ENCODE measurements around the gene SMIM5. TPM values are rescaled to one million over a fixed set of nuclear protein-coding genes. Genes with fewer than 3 reads are reported as not detected.

Gene SMIM5
- total RNA-seq, 1 experiment from 2014 or later = 16.7 TPM

DNA sequence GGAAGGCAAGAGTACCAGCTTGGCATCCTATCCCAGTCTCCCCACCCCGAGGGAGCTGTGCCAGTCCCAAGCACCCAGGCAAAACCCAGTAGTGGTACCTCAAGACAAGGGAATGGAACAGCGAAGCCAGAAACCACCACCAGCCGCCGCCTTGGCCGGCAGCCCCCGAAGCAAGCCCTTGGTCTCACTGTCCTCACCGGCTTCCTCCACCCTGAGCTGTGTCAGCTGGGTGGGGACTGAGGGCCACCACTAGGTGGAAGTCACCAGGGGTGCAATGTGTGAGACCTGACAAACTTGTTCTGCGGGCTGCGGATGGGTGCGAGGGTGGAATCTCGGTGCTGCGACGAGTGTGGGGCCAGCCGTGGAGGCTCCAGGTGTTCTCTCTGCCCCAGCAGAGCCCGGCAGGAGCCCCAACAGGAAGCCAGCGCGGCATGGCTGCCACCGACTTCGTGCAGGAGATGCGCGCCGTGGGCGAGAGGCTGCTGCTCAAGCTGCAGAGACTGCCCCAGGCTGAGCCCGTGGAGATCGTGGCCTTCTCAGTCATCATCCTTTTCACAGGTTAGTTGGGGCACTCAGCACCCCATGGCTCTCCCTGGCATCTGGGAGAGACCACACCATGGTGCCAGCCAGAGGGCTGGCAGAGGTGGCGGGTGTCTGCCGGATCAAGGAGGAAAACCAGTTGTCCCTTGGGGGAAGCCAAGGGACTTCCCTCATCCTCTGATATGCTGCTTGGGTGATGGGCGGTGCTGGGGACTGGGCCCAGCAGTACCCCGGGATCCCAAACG lies 6.7 kb downstream of the SMIM5 start:
- DNase-seq (ENCODE audit: low spot score) = peak; percentile 89

DNA sequence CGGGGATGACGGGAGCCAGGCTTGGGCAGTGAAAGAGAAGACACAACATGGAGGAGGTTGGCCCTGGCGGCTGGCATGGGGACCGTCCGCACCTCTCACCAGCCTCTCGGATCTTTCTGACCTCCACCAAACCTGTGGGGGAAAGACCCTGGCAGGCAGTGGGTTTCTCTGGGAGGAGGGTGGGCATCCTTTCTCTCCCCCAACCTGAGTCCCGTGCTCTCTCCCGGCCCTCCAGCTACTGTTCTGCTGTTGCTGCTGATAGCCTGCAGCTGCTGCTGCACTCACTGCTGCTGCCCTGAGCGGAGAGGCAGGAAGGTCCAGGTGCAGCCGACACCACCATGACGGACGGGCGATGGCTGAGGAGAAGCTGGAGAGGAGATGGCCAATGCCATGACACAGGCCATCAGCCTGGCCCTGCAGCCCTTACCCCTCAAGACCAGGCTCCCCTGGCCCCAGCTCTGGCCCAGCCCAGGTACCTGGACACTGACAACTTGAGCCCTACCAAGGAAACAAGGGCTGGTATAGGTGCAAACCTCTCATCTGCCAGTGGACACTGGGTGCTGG lies 7.4 kb downstream of the SMIM5 start:
- DNase-seq (ENCODE audit: low spot score) = no peak

DNA sequence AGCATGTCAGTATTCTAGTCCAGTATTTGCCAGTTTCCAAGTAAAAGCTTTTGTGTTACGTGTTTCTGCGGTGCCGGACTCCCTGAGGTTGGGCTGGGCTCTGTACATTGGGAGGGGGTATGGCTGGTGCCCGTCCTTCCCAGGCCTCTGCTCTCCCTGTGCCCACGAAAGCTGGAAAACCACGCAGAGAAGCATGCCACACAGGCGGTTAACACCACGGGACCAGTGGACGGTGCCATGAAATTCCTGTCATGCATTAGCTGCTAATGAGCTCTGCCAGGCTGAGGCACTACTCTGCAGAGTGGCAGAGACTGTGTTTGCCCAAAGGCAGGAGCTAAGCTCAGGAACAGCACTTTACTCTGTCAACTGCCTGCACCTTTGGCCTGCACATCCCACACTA lies 8.1 kb downstream of the SMIM5 start:
- DNase-seq (ENCODE audit: low spot score) = no peak

DNA sequence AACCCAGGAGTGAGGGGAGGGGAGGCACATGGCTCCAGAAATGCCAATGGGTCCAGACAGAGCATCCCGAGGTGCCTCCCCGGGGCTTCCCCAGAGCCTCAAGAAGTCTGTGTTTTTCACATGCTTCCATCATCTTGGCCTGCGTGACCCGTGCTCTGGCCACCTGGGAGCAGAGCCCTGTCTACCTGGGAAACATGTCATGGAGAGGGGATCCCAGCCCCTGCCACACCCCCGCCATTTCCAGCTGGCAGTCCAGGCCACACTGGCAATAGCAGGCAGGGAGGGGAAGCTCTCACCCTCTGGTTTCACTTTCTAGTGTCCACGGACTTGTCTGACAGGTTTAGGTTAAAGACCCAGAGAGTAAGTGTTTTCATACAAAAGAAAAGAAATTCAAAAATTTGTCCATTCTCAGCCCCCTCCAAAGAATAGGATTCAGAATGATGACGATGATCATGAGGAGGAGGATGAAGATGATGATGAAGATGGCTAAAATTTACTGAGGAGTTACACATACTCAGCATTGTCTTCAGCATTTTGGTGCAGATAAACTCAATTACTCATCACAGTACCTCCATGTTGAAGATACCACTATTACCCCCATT lies 9.0 kb downstream of the SMIM5 start:
- DNase-seq (ENCODE audit: low spot score) = peak; percentile 85

DNA sequence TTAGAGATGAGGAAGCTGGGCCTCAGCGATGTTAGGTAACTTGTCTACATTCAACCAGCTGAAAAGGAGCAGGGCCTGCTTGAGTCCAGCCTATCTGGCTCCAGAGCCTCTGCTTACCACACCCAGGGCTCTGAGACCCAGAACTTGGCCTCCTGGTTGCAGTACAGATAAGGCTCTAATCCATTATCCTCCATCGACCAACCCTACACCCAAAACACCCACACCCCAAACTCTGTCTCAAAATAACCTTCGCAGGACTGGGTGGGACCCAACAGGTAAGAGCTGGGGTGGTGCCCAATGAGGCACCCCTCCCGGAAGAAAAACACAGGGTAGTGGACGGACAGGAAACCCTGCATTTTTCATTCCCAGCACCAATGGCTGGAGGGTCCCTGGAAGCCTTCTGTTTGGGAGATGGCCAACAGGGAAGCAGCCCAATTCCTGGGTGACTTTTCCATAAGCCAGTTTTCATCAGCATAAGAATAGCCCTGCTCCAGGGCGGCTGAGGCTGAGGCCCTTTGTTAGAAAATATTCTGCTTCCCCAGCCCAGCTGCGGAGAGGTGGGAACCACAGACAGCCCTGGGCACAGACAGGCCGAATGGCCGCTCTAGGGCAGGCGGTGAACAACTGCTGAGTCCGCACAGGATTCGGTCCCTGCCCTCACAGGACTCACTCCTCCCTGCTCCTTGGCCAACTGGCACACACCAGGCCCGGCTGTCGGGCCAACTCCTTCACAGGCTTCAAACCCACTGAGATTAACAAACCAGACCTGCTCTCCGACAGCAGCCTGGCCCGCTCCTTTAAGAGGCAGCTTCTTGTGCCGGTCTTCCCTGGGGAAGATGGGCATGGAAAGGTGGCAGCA lies 9.8 kb downstream of the SMIM5 start:
- DNase-seq (ENCODE audit: low spot score) = peak; percentile 46

GRCh38 chr17:75643643-75644017 lies 10.4 kb downstream of the SMIM5 start:
- DNase-seq (ENCODE audit: low spot score) = no peak

- peak; percentile 96 for DNase-seq (ENCODE audit: low spot score)
These were observed 12.3 kb downstream of the SMIM5 start for GRCh38 chr17:75645501-75645888.

DNA sequence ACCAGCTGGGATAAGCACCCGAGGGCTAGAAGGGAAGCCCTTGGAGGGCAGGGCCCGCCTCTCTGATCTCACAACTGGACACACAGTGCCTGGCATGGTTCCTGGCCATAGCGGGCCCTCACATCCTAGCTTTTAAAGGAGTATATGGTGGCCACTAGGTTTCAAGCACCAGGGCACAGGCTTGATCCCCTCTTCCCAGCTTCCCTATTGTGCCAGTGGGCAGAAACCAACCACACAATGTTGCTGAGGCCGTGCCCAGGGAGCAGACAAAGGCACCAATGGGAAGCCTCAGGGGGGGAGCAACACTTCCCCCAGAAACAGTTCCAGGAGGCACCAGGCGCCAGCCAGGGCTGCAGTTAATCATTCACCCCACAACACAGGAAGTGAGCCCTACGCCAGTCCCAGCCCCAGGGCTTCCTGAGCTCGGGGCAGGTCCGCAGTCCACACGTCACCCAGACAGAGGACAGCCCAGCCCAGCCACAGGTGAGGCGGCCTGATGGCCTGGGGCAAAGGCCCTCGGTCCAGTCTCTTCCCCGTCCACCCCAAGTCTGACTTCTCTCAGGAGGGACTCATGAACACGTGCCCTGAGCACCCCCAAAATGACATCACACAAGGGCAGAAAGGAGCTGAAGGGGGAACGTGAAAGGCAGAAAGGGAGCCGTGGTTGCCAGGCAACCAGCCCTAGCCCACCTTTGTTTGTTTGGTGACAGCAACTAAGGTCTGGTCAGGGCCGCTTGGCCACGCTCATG lies 12.8 kb downstream of the SMIM5 start:
- DNase-seq (ENCODE audit: low spot score) = peak; percentile 97

GRCh38 chr17:75646638-75646992 lies 13.4 kb downstream of the SMIM5 start:
- no peak for DNase-seq (ENCODE audit: low spot score)

DNA sequence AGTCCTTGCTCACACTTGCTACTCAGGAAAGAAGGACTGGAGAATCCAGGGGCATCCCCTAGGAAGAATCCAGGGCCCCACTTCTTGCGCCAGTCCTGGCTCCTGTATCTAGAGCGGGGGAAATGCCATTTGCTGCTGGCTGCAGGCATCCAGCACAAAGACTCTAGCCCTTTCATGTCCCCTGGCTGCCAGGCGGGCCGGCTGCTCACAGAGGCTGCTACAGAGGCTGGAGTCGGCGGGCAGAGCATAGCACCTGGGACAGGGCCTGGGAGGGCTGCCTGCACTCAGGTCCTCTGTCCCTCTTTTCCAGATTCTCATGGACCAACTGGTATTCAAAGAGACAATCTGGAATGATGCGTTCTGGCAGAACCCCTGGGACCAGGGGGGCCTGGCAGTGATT lies 13.8 kb downstream of the SMIM5 start:
- no peak for DNase-seq (ENCODE audit: low spot score)

DNA sequence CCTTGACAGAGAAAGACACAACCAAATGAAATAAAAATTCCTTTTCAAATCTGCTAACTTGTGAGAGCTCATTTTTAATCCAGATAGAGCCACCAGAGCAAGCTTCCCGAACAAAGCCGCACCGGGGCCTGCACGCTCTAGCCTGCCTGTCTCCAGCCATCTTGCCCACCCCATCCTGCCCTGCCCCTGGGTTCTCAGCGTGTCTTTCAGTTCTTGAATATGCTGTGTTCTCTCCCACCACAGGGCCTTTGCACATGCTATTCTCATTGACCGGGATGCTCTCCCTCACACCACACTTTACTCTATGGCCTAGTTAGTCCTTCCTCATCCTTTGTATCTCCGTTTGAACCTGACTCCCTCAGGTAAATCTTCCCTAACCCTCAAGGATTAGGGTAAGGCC lies 14.7 kb downstream of the SMIM5 start:
- no peak for DNase-seq (ENCODE audit: low spot score)

- no peak for DNase-seq (ENCODE audit: low spot score)
These were observed 16.5 kb downstream of the SMIM5 start for GRCh38 chr17:75649687-75650086.

DNA sequence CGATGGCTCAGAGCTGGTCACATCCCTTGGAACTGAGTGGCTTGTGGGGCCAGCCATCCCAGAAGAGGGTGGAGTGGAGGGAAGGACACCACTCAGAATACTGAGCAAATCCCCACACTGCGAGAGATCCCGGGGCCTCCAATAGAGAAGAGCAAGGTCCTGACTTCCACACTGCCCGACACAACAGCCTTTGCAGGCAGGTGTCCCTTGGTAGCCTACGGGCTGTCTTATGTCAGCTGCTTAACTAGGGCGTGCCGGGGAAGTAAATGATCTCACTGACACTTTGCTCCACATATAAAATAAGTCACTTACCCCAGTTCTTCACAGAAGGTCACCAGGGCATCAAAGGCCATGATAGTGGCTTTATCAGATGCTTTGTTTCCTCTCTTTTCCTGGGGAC lies 17.6 kb downstream of the SMIM5 start:
- DNase-seq (ENCODE audit: low spot score) = no peak

DNA sequence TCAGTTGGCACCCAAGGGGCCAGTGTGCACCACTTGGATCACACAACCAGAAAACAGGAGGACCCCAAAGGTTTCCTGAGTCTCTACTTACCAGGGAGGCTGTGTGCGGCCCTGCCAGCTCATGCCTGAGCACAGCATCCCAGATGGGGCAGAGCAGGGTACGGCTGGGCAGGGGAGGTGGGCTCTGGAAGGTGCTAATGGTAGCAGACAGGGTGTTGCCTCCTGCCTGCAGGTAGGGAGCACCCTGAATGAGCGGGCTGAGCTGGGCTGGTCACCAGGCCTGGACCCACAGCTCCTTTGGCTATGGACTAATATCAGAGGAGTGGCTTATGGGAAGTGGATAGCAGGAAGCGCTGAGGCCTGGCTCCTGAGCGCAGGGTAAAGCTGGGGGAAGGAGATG lies 19.1 kb downstream of the SMIM5 start:
- DNase-seq (ENCODE audit: low spot score) = no peak

DNA sequence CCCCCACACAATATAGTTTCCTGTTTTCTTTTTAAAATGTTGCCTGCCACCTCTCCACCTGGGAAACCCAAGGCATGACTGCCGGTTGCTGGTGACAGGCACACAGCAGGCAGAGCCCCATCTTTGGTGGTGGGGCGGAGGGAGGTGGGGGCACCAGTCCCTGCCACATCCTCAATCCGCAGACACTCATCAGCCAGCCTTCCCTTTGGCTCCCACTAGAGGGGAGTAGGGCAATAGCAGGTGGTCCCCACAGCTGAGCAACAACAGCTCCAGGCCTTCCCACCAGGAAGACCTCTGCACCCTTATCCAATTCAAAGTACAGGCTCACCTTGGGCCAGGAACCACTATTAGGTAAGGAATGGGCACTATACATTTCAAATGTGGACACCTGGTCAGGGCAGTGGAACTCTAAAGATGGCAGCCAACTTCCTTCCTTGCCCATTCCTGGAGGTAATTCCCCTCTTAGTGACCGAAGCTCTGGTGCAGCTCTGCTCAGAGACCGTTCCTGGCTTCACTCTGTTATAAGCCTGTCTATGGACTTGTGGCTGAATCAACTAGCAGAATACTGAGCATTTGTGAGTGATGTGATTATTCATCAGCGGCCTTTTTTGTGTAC lies 19.8 kb downstream of the SMIM5 start:
- DNase-seq (ENCODE audit: low spot score) = no peak

GRCh38 chr17:75654176-75654575 lies 20.9 kb downstream of the SMIM5 start:
- peak; percentile 74 for DNase-seq (ENCODE audit: low spot score)

DNA sequence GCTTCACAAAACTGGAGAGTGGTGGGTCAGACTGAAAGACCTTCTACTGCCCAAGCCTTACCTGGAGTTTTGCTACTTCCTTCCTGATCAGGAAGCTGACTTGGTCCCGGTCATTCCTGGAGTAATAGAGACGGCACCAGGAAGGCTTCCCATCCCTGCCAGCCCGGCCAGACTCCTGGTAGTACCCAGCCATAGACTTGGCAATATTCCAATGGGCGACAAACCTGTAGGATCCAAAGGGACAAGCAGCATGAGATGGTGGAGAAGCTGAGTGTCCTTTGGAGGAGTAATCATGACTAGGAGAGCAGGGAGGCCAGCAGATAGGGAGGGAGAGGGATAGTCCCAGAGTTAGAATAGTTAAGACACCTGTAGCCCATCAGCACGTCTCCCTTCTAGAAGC lies 25.0 kb downstream of the SMIM5 start:
- no peak for DNase-seq (ENCODE audit: low spot score)

GRCh38 chr17:75661531-75661930 lies 28.3 kb downstream of the SMIM5 start:
- DNase-seq (ENCODE audit: low spot score) = no peak

GRCh38 chr17:75662511-75662910 lies 29.3 kb downstream of the SMIM5 start:
- no peak for DNase-seq (ENCODE audit: low spot score)

- no peak for DNase-seq (ENCODE audit: low spot score)
These were observed 30.9 kb downstream of the SMIM5 start for GRCh38 chr17:75664099-75664549.

- DNase-seq (ENCODE audit: low spot score) = no peak
These were observed 32.7 kb downstream of the SMIM5 start for GRCh38 chr17:75665981-75666380.
